ENCODE measurements around the gene RBM45. TPM values are rescaled to one million over a fixed set of nuclear protein-coding genes. Genes with fewer than 3 reads are reported as not detected.

Gene RBM45
- total RNA-seq (2022; extraction: Qiagen RNA extraction), result 11.1 to 12.6 TPM (median 11.6 TPM) in 5 replicates

GRCh38 chr2:178112202-178113152, at the start of gene RBM45:
Gene RBM45 (plus strand): TSS chr2:178112437. CDS start chr2:178112547, 110 bp downstream.

GRCh38 chr2:178072383-178073301, 39.6 kb upstream of the RBM45 start, which contains the start of gene PDE11A:
Gene PDE11A (minus strand): TSS chr2:178072777. CDS start chr2:178072437, 340 bp downstream.

Other genes starting within 250 kb of the RBM45 start
- gene PDE11A, start 39.7 kb upstream of the RBM45 start, total RNA-seq (2022; extraction: Qiagen RNA extraction), result 0.21 to 0.71 TPM (median 0.50 TPM) in 5 replicates
- 4.9 to 7.9 TPM (median 7.7 TPM) in 5 replicates for gene OSBPL6, start 82.1 kb downstream of the RBM45 start, total RNA-seq (2022; extraction: Qiagen RNA extraction)

All from A549 treated with CORT108297 at 1 μM for 4 hours (cell line).